Measurements from ENCODE around the gene SPOCK2.

Gene SPOCK2

GRCh38 chr10:72080042-72080975, 8.0 kb downstream of the SPOCK2 start:
- no peak for DNase-seq (ENCODE audit: low spot score)
- in situ Hi-C loops (cut with MboI; ENCODE audit: low pct_unique_long_range_greater_than_20kb, low sequenced_read_pairs, unreplicated experiment) = no loop called here

GRCh38 chr10:72079356-72079755, 9.0 kb downstream of the SPOCK2 start:
- no peak for DNase-seq (ENCODE audit: low spot score)
- in situ Hi-C loops (cut with MboI; ENCODE audit: low pct_unique_long_range_greater_than_20kb, low sequenced_read_pairs, unreplicated experiment) = no loop called here
- TF ChIP-seq CTCF (IDR thresholded peaks at IDR 0.05; ENCODE audit: extremely low read depth, insufficient read depth, missing control alignments) = no peak

More at GRCh38 chr10:72080042-72080975, 8.0 kb downstream of the SPOCK2 start:
- no peak for TF ChIP-seq CTCF (IDR thresholded peaks at IDR 0.05; ENCODE audit: extremely low read depth, insufficient read depth, missing control alignments)

GRCh38 chr10:72077275-72077990, 10.9 kb downstream of the SPOCK2 start:
- no peak for TF ChIP-seq CTCF (IDR thresholded peaks at IDR 0.05; ENCODE audit: extremely low read depth, insufficient read depth, missing control alignments)

GRCh38 chr10:72076756-72077155, 11.6 kb downstream of the SPOCK2 start:
- DNase-seq (ENCODE audit: low spot score) = no peak
- in situ Hi-C loops (cut with MboI; ENCODE audit: low pct_unique_long_range_greater_than_20kb, low sequenced_read_pairs, unreplicated experiment) = no loop called here
- TF ChIP-seq CTCF (IDR thresholded peaks at IDR 0.05; ENCODE audit: extremely low read depth, insufficient read depth, missing control alignments) = no peak

More at GRCh38 chr10:72077275-72077990, 10.9 kb downstream of the SPOCK2 start:
- DNase-seq (ENCODE audit: low spot score) = no peak
- in situ Hi-C loops (cut with MboI; ENCODE audit: low pct_unique_long_range_greater_than_20kb, low sequenced_read_pairs, unreplicated experiment) = no loop called here

- no peak for DNase-seq (ENCODE audit: low spot score)
- TF ChIP-seq CTCF (IDR thresholded peaks at IDR 0.05; ENCODE audit: extremely low read depth, insufficient read depth, missing control alignments) = no peak
- in situ Hi-C loops (cut with MboI; ENCODE audit: low pct_unique_long_range_greater_than_20kb, low sequenced_read_pairs, unreplicated experiment) = no loop called here
These were observed 12.8 kb downstream of the SPOCK2 start for GRCh38 chr10:72075376-72076115.

Measured in GM13977 (cell line).